ENCODE results near the gene CLTA. TPM values are rescaled to one million over a fixed set of nuclear protein-coding genes. Genes with fewer than 3 reads are reported as not detected.

Gene CLTA
- total RNA-seq, 1 experiment from 2014 or later: 760 TPM

DNA sequence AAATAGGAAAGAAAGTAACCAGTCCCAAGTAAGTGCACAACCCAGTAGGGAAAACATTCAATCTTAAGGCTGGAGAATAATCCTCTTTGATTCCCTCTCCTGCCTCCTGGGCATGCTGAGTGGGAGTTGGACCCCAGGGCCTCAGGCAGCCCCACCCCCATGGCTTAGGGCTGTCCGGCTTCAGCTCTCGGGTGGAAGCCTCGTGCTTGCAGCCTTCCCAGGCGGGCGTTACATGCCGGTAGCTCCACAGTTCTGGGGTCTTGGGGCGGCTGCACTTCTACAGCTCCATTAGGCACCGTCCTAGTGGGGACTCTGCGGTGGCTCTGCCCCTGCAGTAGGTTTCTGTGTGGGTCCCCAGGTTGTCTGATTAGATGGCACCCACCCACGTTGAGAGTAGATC lies 44.1 kb upstream of the CLTA start:
- in situ Hi-C loops (cut with HindIII; ENCODE audit: low pct_unique_long_range_greater_than_20kb, low sequenced_read_pairs): no loop called here

GRCh38 chr9:36147441-36148175 lies 43.1 kb upstream of the CLTA start:
- no peaks in the 10 kb centered on the region for H3K36me3 ChIP-seq (ENCODE audit: control insufficient read depth, insufficient read depth, low read length)
- in situ Hi-C loops (cut with HindIII; ENCODE audit: low pct_unique_long_range_greater_than_20kb, low sequenced_read_pairs): no loop called here
- ATAC-seq (no peak), DNase-seq (ENCODE audit: low read depth, low spot score) (no peak)
- ChIA-PET CTCF (interaction anchor here (0.5 kb wide), 1 partner anchor 17 kb away, joined by 12 read pairs; no protein-coding TSS in a partner anchor), POLR2A (interaction anchor here (1.1 kb wide), 1 partner anchor 17 kb away, joined by 4 read pairs; no protein-coding TSS in a partner anchor)
- TF ChIP-seq, protein P1, sequence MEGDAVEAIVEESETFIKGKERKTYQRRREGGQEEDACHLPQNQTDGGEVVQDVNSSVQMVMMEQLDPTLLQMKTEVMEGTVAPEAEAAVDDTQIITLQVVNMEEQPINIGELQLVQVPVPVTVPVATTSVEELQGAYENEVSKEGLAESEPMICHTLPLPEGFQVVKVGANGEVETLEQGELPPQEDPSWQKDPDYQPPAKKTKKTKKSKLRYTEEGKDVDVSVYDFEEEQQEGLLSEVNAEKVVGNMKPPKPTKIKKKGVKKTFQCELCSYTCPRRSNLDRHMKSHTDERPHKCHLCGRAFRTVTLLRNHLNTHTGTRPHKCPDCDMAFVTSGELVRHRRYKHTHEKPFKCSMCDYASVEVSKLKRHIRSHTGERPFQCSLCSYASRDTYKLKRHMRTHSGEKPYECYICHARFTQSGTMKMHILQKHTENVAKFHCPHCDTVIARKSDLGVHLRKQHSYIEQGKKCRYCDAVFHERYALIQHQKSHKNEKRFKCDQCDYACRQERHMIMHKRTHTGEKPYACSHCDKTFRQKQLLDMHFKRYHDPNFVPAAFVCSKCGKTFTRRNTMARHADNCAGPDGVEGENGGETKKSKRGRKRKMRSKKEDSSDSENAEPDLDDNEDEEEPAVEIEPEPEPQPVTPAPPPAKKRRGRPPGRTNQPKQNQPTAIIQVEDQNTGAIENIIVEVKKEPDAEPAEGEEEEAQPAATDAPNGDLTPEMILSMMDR (IDR thresholded peaks at IDR 0.05): no peak
- TF ChIP-seq TCF7L2 (IDR thresholded peaks at IDR 0.05; ENCODE audit: low read depth, low read length) (no peak), SIN3A (IDR thresholded peaks at IDR 0.05; ENCODE audit: borderline replicate concordance, insufficient read depth, low read depth, low read length) (no peak), POLR2AphosphoS5 (IDR thresholded peaks at IDR 0.05; ENCODE audit: low read depth, low read length) (no peak)
- TF ChIP-seq, protein P2, sequence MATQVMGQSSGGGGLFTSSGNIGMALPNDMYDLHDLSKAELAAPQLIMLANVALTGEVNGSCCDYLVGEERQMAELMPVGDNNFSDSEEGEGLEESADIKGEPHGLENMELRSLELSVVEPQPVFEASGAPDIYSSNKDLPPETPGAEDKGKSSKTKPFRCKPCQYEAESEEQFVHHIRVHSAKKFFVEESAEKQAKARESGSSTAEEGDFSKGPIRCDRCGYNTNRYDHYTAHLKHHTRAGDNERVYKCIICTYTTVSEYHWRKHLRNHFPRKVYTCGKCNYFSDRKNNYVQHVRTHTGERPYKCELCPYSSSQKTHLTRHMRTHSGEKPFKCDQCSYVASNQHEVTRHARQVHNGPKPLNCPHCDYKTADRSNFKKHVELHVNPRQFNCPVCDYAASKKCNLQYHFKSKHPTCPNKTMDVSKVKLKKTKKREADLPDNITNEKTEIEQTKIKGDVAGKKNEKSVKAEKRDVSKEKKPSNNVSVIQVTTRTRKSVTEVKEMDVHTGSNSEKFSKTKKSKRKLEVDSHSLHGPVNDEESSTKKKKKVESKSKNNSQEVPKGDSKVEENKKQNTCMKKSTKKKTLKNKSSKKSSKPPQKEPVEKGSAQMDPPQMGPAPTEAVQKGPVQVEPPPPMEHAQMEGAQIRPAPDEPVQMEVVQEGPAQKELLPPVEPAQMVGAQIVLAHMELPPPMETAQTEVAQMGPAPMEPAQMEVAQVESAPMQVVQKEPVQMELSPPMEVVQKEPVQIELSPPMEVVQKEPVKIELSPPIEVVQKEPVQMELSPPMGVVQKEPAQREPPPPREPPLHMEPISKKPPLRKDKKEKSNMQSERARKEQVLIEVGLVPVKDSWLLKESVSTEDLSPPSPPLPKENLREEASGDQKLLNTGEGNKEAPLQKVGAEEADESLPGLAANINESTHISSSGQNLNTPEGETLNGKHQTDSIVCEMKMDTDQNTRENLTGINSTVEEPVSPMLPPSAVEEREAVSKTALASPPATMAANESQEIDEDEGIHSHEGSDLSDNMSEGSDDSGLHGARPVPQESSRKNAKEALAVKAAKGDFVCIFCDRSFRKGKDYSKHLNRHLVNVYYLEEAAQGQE (IDR thresholded peaks at IDR 0.05; ENCODE audit: insufficient read depth in 1 of 2, low read depth in 2 of 2, low read length in 1 of 2): no peak
- H3K27ac ChIP-seq (ENCODE audit: low read length): no peak overlapping the region
- peaks cover 6% of the 10 kb centered on the region for H3K4me1 ChIP-seq (ENCODE audit: control insufficient read depth, insufficient read depth, low read length)
- no peak overlapping the region for H3K4me3 ChIP-seq (ENCODE audit: low read depth in 2 of 2, low read length in 2 of 2)
- no peaks in the 10 kb centered on the region for H3K27me3 ChIP-seq (ENCODE audit: control insufficient read depth, insufficient read depth, low read length)
- intact Hi-C loops (cut with micrococcal nuclease; ENCODE audit: unreplicated experiment): no loop called here
- no TSS peak for BruUV-seq (replicated peaks)
- H3K9me3 ChIP-seq (ENCODE audit: control insufficient read depth, insufficient read depth, low read depth, low read length): no peaks in the 10 kb centered on the region

More for the DNA sequence above, 44.1 kb upstream of the CLTA start:
- POLR2A ChIA-PET: interaction anchor here (1.1 kb wide), 1 partner anchor 18 kb away, joined by 4 read pairs; no protein-coding TSS in a partner anchor
- BruUV-seq (replicated peaks): no TSS peak
- H3K4me3 ChIP-seq (ENCODE audit: low read depth in 2 of 2, low read length in 2 of 2): no peak overlapping the region
- no peaks in the 10 kb centered on the region for H3K36me3 ChIP-seq (ENCODE audit: control insufficient read depth, insufficient read depth, low read length)
- DNase-seq (ENCODE audit: low read depth, low spot score) (no peak), ATAC-seq (no peak)
- CTCF ChIA-PET: no interaction called here
- intact Hi-C loops (cut with micrococcal nuclease; ENCODE audit: unreplicated experiment): no loop called here
- H3K4me1 ChIP-seq (ENCODE audit: control insufficient read depth, insufficient read depth, low read length): peaks cover 6% of the 10 kb centered on the region
- H3K9me3 ChIP-seq (ENCODE audit: control insufficient read depth, insufficient read depth, low read depth, low read length): no peaks in the 10 kb centered on the region
- H3K27me3 ChIP-seq (ENCODE audit: control insufficient read depth, insufficient read depth, low read length): no peaks in the 10 kb centered on the region
- no peak overlapping the region for H3K27ac ChIP-seq (ENCODE audit: low read length)
- TF ChIP-seq, protein P1 (IDR thresholded peaks at IDR 0.05): no peak
- TF ChIP-seq POLR2AphosphoS5 (IDR thresholded peaks at IDR 0.05; ENCODE audit: low read depth, low read length): no peak
- TF ChIP-seq TCF7L2 (IDR thresholded peaks at IDR 0.05; ENCODE audit: low read depth, low read length): no peak
- TF ChIP-seq SIN3A (IDR thresholded peaks at IDR 0.05; ENCODE audit: borderline replicate concordance, insufficient read depth, low read depth, low read length): no peak
- TF ChIP-seq, protein P2 (IDR thresholded peaks at IDR 0.05; ENCODE audit: insufficient read depth in 1 of 2, low read depth in 2 of 2, low read length in 1 of 2): no peak
